Mucosa of descending colon (tissue), 3 donors: ENCODE data around the gene PCSK5. TPM values are rescaled to one million over a fixed set of nuclear protein-coding genes. Genes with fewer than 3 reads are reported as not detected.

Source experiments
- ATAC-seq: fragments of 200-7000 bp; cut with Tn5 transposase; one replicate; pipeline ENCODE4 v1.9.1; 2020; ENCODE audit warnings: mild to moderate bottlenecking, moderate library complexity
- DNase-seq, 3 donors: peaks; one replicate each; pipeline ENCODE4 v3.0.0-alpha.2; 2020
- H3K36me3 ChIP-seq: fragments of 200-600 bp; one replicate; pipeline ENCODE4 v1.8.0; 2021; ENCODE audit warnings: low read depth, mild to moderate bottlenecking
- H3K4me1 ChIP-seq: fragments of 200-600 bp; one replicate; pipeline ENCODE4 v1.8.0; 2021; ENCODE audit warnings: low read depth, mild to moderate bottlenecking
- H3K4me3 ChIP-seq: fragments of 200-600 bp; one replicate; pipeline ENCODE4 v1.8.0; 2021; ENCODE audit warnings: mild to moderate bottlenecking
- H3K9me3 ChIP-seq: fragments of 200-600 bp; one replicate; pipeline ENCODE4 v1.8.0; 2021; ENCODE audit warnings: mild to moderate bottlenecking
- CTCF ChIP-seq: fragments of 200-600 bp; IDR thresholded peaks from one replicate; pipeline ENCODE4 v1.8.0; 2022; ENCODE audit warnings: antibody characterized with exemption, mild to moderate bottlenecking
- intact Hi-C, 2 donors: fragments of 100-400 bp; cut with DNase I in 1 of 2; cut with micrococcal nuclease in 1 of 2; formaldehyde crosslinking; loops; one replicate each; pipeline versions ENCODE4 v1.11.0 to v1.11.1; 2022; cut with DNase I, micrococcal nuclease
- total RNA-seq, 3 donors: library from RNA; stranded (reverse); fragmentation: NEBNext Ultra II Directional in 2 of 3; extraction: Animal tissue kit (Norgen Biotek cat#: 25700) in 2 of 3; gene quantifications; one replicate each; pipeline versions ENCODE4 v1.2.1 to v1.2.4, GENCODE V29; 2021 to 2023
- donor health status: DM: no; HTN: no; CAD: no; lungs with moderate emphysema.
- donor health status: DM: no; HTN: no; CAD: no.
- donor health status: DM: no; HTN: yes; CAD: no.

PCSK5 gene
- total RNA-seq, 3 donors from 2014 or later = 44.3 to 82.0 (median 53.3) TPM

- Histone ChIP-seq H3K36me3 (no peaks in the 10 kb centered on the region), H3K4me1 (no peaks in the 10 kb centered on the region), H3K9me3 (no peaks in the 10 kb centered on the region), H3K4me3 (no peak overlapping the region)
- TF ChIP-seq CTCF = no peak
- intact Hi-C loops = no loop called here
- no peak for DNase-seq
- ATAC-seq = no peak
These were observed 147.2 kb downstream of the PCSK5 start for GRCh38 chr9:76037587-76038225.

GRCh38 chr9:76038431-76038830 lies 148.0 kb downstream of the PCSK5 start:
- Histone ChIP-seq H3K36me3 (no peaks in the 10 kb centered on the region), H3K4me1 (no peaks in the 10 kb centered on the region), H3K4me3 (no peak overlapping the region), H3K9me3 (no peaks in the 10 kb centered on the region)
- TF ChIP-seq CTCF = no peak
- DNase-seq = no peak
- ATAC-seq = no peak
- intact Hi-C loops = no loop called here

GRCh38 chr9:76044266-76044819 lies 153.9 kb downstream of the PCSK5 start:
- no peak overlapping the region for H3K4me3 ChIP-seq
- no peaks in the 10 kb centered on the region for H3K36me3 ChIP-seq
- H3K4me1 ChIP-seq = peaks cover 5% of the 10 kb centered on the region
- intact Hi-C loops = no loop called here
- no peaks in the 10 kb centered on the region for H3K9me3 ChIP-seq
- DNase-seq = no peak
- no peak for TF ChIP-seq CTCF
- no peak for ATAC-seq

- H3K4me1 ChIP-seq = peaks cover 12% of the 10 kb centered on the region
- no peaks in the 10 kb centered on the region for H3K9me3 ChIP-seq
- H3K36me3 ChIP-seq = no peaks in the 10 kb centered on the region
- DNase-seq = no peak
- intact Hi-C loops = no loop called here
- no peak for TF ChIP-seq CTCF
- no peak for ATAC-seq
- H3K4me3 ChIP-seq = no peak overlapping the region
These were observed 154.7 kb downstream of the PCSK5 start for GRCh38 chr9:76045221-76045620.

- DNase-seq (peak; percentile 55 to 86 (median 56)), ATAC-seq (peak; percentile 99)
- TF ChIP-seq CTCF = no peak
- Histone ChIP-seq H3K9me3 (no peaks in the 10 kb centered on the region), H3K4me3 (no peak overlapping the region), H3K4me1 (peaks cover 13% of the 10 kb centered on the region), H3K36me3 (no peaks in the 10 kb centered on the region)
- intact Hi-C loops = no loop called here
These were observed 158.9 kb downstream of the PCSK5 start for GRCh38 chr9:76049341-76049740.
